Activated CD8-positive, alpha-beta memory T cell treated with anti-CD3 and anti-CD28 coated beads, Interleukin-2, amount 10 ng/mL, durations not matched to agents 7 days and 5 days (primary cell): ENCODE measurements around the gene TNNT1. TPM values are rescaled to one million over a fixed set of nuclear protein-coding genes. Genes with fewer than 3 reads are reported as not detected.
"Not testable (repeated sequence)": the region's sequence is repeated elsewhere in the genome, so short reads cannot be mapped to it uniquely, and the experiment has no call there.

ENCODE experiments used
- ATAC-seq: fragments of 150-1000 bp; cut with Tn5 transposase; one replicate; pipeline ENCODE4 v1.10.0; 2021; ENCODE audit warnings: moderate library complexity
- CTCF ChIA-PET: fragments of 350-600 bp; sonication (Branson Sonifier 250); formaldehyde crosslinking; loops from one replicate; lab custom pipeline; 2021; ENCODE audit warnings: antibody characterized with exemption; lab: Charles Lee
- DNase-seq: peaks from one replicate; pipeline ENCODE4 v3.0.0-alpha.2; 2020
- H3K27ac Mint-ChIP-seq: one replicate; pipeline ENCODE4 v1.8.0; 2021; ENCODE audit warnings: mild to moderate bottlenecking, mixed read lengths
- H3K27me3 Mint-ChIP-seq: one replicate; pipeline ENCODE4 v1.8.0; 2021; ENCODE audit warnings: mixed read lengths
- H3K36me3 Mint-ChIP-seq: one replicate; pipeline ENCODE4 v1.8.0; 2021; ENCODE audit warnings: mild to moderate bottlenecking, mixed read lengths
- H3K4me1 Mint-ChIP-seq: one replicate; pipeline ENCODE4 v1.8.0; 2021; ENCODE audit warnings: mixed read lengths
- H3K4me3 Mint-ChIP-seq: one replicate; pipeline ENCODE4 v1.8.0; 2021; ENCODE audit warnings: mild to moderate bottlenecking, moderate library complexity, mixed read lengths
- H3K9me3 Mint-ChIP-seq: one replicate; pipeline ENCODE4 v1.8.0; 2022; ENCODE audit warnings: low read depth, mixed read lengths
- total RNA-seq, 2 experiments: library from RNA; stranded (reverse); gene quantifications; one replicate each; pipeline ENCODE4 v1.2.3, GENCODE V29; 2021

The TNNT1 gene
- total RNA-seq, 2 experiments from 2014 or later: 0.41 to 1.0 TPM

DNA sequence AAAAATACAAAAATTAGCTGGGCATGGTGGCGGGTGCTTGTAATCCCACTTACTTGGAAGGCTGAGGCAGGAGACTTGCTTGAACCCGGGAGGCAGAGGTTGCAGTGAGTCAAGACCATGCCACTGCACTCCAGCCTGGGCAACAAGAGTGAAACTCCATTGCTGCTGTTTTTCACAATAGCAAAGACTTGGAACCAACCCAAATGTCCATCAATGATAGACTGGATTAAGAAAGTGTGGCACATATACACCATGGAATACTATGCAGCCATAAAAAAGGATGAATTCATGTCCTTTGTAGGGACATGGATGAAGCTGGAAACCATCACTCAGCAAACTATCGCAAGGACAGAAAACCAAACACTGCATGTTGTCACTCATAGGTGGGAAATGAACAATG lies 41.8 kb downstream of the TNNT1 start:
- H3K4me1 Mint-ChIP-seq: peaks cover 14% of the 10 kb centered on the region
- H3K27ac Mint-ChIP-seq, ATAC-seq, H3K9me3 Mint-ChIP-seq, H3K27me3 Mint-ChIP-seq, DNase-seq, H3K4me3 Mint-ChIP-seq: not testable (repeated sequence)
- peaks cover 51% of the 10 kb centered on the region for H3K36me3 Mint-ChIP-seq
- CTCF ChIA-PET: interaction anchor here (0.6 kb wide), 1 partner anchor 57 kb away, joined by 3 read pairs; no protein-coding TSS in a partner anchor

DNA sequence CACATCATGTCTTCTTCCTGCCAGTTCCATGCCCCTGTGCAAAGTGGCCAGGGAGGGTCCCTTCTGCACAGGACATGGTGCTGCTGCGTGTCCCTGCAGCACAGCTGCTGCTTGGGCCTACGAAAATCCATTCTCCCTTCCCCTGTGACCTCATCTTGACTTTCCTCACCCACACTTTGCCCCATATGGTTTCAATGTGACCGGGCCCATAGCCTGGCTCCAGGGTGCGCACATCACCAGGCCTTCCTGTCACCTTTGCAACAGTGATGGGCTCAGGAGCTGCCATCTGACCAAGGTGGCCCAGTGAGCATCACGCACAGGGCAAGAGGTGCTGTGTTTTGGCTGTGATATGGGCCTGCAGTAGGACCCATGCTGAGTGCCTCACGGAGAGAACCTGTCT lies 42.4 kb downstream of the TNNT1 start:
- CTCF ChIA-PET: interaction anchor here (0.6 to 0.9 kb wide), 3 partner anchors 17 to 226 kb away, joined by 3 to 4 read pairs (median 3); no protein-coding TSS in a partner anchor
- Mint-ChIP-seq H3K9me3 (peaks cover 5% of the 10 kb centered on the region), H3K27me3 (no peaks in the 10 kb centered on the region), H3K4me3 (no peak overlapping the region), H3K4me1 (peaks cover 14% of the 10 kb centered on the region), H3K27ac (no peak overlapping the region), H3K36me3 (peaks cover 53% of the 10 kb centered on the region)
- DNase-seq (no peak), ATAC-seq (no peak)

DNA sequence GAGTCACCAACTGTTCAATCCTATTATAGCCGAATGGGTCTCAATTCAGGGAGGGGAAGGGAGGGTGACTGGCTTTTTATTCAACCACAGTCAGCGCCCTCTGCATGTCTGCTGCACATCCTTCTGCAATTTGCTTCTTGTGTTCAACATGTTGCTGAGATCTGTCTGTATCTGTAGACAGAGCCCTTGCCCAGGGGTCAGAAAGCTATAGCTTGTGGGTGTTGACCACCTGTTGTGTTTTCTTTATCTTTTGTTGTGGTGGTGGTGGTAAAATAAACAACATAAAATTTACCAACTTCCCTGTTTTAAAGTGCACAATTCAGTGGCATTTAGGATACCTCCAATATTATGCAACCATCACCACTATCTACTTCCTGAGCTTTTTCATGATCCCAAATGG lies 43.8 kb downstream of the TNNT1 start:
- peaks cover 50% of the 10 kb centered on the region for H3K36me3 Mint-ChIP-seq
- no peak for DNase-seq
- CTCF ChIA-PET: no interaction called here
- ATAC-seq: no peak
- no peaks in the 10 kb centered on the region for H3K27me3 Mint-ChIP-seq
- H3K4me3 Mint-ChIP-seq: no peak overlapping the region
- peaks cover 5% of the 10 kb centered on the region for H3K9me3 Mint-ChIP-seq
- peaks cover 14% of the 10 kb centered on the region for H3K4me1 Mint-ChIP-seq
- no peak overlapping the region for H3K27ac Mint-ChIP-seq

DNA sequence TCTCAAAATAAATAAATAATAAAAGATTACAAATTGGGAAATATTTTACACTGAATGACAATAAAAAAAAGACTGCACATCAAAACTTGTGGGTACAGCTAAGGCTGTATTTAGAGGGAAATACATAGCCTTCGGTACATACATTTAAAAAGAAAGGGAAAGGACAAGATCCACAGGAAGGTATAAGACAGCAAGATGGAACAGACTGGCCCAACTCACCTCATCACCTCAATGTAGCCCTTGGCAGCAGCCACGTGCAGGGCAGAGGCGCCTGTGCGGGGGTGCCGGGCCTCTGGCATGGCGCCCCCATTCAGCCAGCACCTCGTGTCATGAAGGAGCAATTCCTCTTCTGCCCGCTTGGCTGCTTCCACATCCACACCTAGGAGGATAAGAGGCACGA lies 45.8 kb downstream of the TNNT1 start:
- ATAC-seq: no peak
- DNase-seq: no peak
- peaks cover 5% of the 10 kb centered on the region for H3K9me3 Mint-ChIP-seq
- H3K27me3 Mint-ChIP-seq: no peaks in the 10 kb centered on the region
- H3K4me3 Mint-ChIP-seq: no peak overlapping the region
- H3K4me1 Mint-ChIP-seq: peaks cover 5% of the 10 kb centered on the region
- H3K36me3 Mint-ChIP-seq: peaks cover 36% of the 10 kb centered on the region
- H3K27ac Mint-ChIP-seq: no peak overlapping the region
- CTCF ChIA-PET: interaction anchor here (0.7 to 0.8 kb wide), 2 partner anchors 16 to 554 kb away, joined by 3 to 4 read pairs; no protein-coding TSS in a partner anchor

GRCh38 chr19:55101261-55101660 lies 47.7 kb downstream of the TNNT1 start:
- DNase-seq (no peak), ATAC-seq (no peak)
- Mint-ChIP-seq H3K9me3 (peaks cover 5% of the 10 kb centered on the region), H3K27me3 (no peaks in the 10 kb centered on the region), H3K4me3 (no peak overlapping the region), H3K36me3 (peaks cover 26% of the 10 kb centered on the region), H3K4me1 (peaks cover 2% of the 10 kb centered on the region), H3K27ac (no peak overlapping the region)
- CTCF ChIA-PET: no interaction called here

GRCh38 chr19:55099557-55100506 lies 49.2 kb downstream of the TNNT1 start:
- Mint-ChIP-seq H3K27me3 (no peaks in the 10 kb centered on the region), H3K27ac (no peak overlapping the region), H3K4me3 (no peak overlapping the region), H3K36me3 (peaks cover 20% of the 10 kb centered on the region), H3K4me1 (no peaks in the 10 kb centered on the region), H3K9me3 (peaks cover 5% of the 10 kb centered on the region)
- ATAC-seq (no peak), DNase-seq (no peak)
- CTCF ChIA-PET: interaction anchor here (1.6 kb wide), 1 partner anchor 11 kb away, joined by 6 read pairs; no protein-coding TSS in a partner anchor

DNA sequence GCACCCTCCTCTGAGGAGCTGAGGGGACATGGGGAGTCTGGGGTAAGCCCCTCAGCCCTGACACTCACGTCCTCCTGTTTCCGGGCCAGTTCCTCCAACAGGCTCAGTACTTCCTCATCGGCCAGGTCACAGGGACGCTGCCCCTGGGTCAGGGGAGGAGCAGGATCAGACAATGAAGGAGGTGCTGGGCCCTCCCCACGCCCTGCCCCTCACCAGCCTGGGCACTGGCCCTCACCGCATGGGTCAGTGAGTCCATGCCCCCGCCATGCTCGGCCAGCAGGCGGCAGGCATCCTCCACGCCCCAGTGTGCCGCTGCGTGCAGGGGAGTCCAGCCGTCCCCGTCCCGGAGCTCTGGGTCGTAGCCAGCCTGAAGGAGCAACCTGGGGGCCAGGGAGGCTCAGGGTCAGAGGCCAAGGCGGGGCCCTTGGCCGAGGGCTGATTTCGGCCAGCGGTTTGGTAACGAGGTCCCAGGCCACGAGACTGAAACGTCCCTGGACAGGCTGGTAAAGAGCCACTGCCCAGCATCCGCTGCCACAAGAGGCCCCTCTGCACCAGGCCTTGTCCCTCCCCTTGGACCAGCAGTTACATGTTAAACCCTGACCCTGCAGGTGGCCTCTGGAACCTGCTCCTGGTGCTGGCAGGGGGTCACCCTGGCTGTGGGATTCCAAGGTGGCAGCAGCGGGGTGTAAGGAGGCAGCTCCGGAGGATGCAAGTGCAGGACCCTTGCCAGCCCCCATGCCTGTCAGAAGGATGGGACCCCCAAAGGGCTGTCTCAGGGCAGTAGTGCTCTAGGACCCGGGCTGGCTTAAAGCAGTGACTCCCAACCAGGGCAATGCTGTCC lies 50.1 kb downstream of the TNNT1 start:
- Mint-ChIP-seq H3K9me3 (peaks cover 5% of the 10 kb centered on the region), H3K36me3 (peaks cover 16% of the 10 kb centered on the region), H3K4me1 (no peaks in the 10 kb centered on the region), H3K27me3 (no peaks in the 10 kb centered on the region), H3K27ac (no peak overlapping the region), H3K4me3 (no peak overlapping the region)
- CTCF ChIA-PET: interaction anchor here (1.6 kb wide), 1 partner anchor 11 kb away, joined by 6 read pairs; no protein-coding TSS in a partner anchor
- DNase-seq: no peak
- no peak for ATAC-seq

GRCh38 chr19:55097864-55098715 lies 50.9 kb downstream of the TNNT1 start:
- no peaks in the 10 kb centered on the region for H3K4me1 Mint-ChIP-seq
- H3K27ac Mint-ChIP-seq: no peak overlapping the region
- CTCF ChIA-PET: no interaction called here
- no peaks in the 10 kb centered on the region for H3K27me3 Mint-ChIP-seq
- H3K4me3 Mint-ChIP-seq: no peak overlapping the region
- peaks cover 10% of the 10 kb centered on the region for H3K36me3 Mint-ChIP-seq
- ATAC-seq (no peak), DNase-seq (no peak)
- H3K9me3 Mint-ChIP-seq: peaks cover 4% of the 10 kb centered on the region

GRCh38 chr19:55096061-55096701 lies 52.8 kb downstream of the TNNT1 start:
- CTCF ChIA-PET: no interaction called here
- Mint-ChIP-seq H3K27me3 (no peaks in the 10 kb centered on the region), H3K36me3 (peaks cover 1% of the 10 kb centered on the region), H3K9me3 (no peaks in the 10 kb centered on the region), H3K27ac (no peak overlapping the region), H3K4me3 (no peak overlapping the region), H3K4me1 (no peaks in the 10 kb centered on the region)
- ATAC-seq: no peak
- DNase-seq: no peak

GRCh38 chr19:55095260-55096060 lies 53.5 kb downstream of the TNNT1 start:
- DNase-seq: no peak
- H3K27ac Mint-ChIP-seq: no peak overlapping the region
- ATAC-seq: no peak
- peaks cover 1% of the 10 kb centered on the region for H3K36me3 Mint-ChIP-seq
- H3K9me3 Mint-ChIP-seq: no peaks in the 10 kb centered on the region
- H3K4me3 Mint-ChIP-seq: no peak overlapping the region
- no peaks in the 10 kb centered on the region for H3K27me3 Mint-ChIP-seq
- no peaks in the 10 kb centered on the region for H3K4me1 Mint-ChIP-seq
- CTCF ChIA-PET: no interaction called here

DNA sequence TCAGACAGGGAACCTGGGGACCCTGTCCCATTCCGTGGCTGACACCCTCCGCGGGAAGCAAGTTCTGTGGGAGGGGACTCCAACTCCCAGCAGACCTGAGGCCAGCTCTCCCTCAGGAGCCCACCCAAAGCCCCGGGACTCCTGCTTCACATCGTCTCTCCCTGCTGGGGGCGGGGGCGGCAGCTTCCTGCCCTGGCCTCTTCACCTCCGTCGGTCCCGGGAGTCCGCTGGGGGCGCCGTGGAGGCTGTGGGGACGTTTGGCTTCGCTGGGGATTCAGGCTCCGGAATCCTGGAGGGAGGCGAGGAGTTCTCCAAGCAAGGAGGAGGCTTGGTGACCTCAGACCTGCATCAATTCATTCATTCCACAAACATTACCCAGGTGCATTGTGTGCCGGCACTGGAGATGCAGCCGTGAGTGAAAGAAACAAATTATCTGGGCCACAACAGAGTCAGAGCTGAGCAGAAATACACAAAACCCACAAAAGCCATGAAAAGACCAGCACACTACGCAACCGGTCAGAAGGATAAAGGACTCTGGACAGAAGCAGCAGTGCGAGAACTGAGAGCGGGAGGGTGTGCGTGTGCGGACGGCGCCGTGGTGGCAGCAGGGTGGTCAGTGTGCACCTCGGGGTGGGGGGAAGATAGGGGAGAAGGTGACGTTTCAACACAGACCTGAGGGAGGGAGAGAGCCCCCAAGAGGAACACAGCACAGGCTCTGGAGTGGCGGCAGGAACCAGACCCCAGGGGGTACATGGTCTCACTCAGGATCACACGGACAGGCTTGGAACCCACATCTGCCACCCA lies 54.3 kb downstream of the TNNT1 start:
- Mint-ChIP-seq H3K9me3 (no peaks in the 10 kb centered on the region), H3K36me3 (peaks cover 1% of the 10 kb centered on the region), H3K4me1 (no peaks in the 10 kb centered on the region), H3K27me3 (no peaks in the 10 kb centered on the region), H3K27ac (no peak overlapping the region), H3K4me3 (no peak overlapping the region)
- CTCF ChIA-PET: no interaction called here
- DNase-seq (no peak), ATAC-seq (no peak)
